Endothelial cell of umbilical vein (primary cell): ENCODE data around the gene GAL3ST2. TPM values are rescaled to one million over a fixed set of nuclear protein-coding genes. Genes with fewer than 3 reads are reported as not detected.
"Not testable (repeated sequence)": the region's sequence is repeated elsewhere in the genome, so short reads cannot be mapped to it uniquely, and the experiment has no call there.

Experiments
- BruUV-seq: library from RNA; stranded (reverse); fragments of 400-500 nt; replicated peaks from 2 replicates; lab custom pipeline; 2021; lab: Mats Ljungman, UMichigan
- CTCF ChIA-PET: fragments of 300-600, 350-600 bp; sonication (Branson Sonifier 250); formaldehyde crosslinking; loops from one replicate; lab custom pipeline; 2021; ENCODE audit warnings: antibody characterized with exemption, inconsistent platforms; lab: Charles Lee
- POLR2A ChIA-PET: fragments of 300-600, 350-600 bp; sonication (Branson Sonifier 250); formaldehyde crosslinking; loops from one replicate; lab custom pipeline; 2021; ENCODE audit warnings: antibody characterized with exemption, inconsistent platforms; lab: Charles Lee
- DNase-seq: peaks from one replicate; pipeline ENCODE4 v3.0.0-alpha.2; 2011; ENCODE audit warnings: low read depth, low spot score
- FAIRE-seq: peaks from 2 replicates; lab custom pipeline; 2011; peaks lifted over from hg19 to GRCh38; lab: Jason Lieb, UNC
- H2AFZ ChIP-seq: 2 replicates; pipeline ENCODE4 v1.6.0; 2012; ENCODE audit warnings: low read depth, low read length, control low read depth, inconsistent platforms
- H3K27ac ChIP-seq: 2 replicates; pipeline ENCODE4 v1.5.1; 2011; ENCODE audit warnings: low read depth, mild to moderate bottlenecking, control low read depth, low read length, moderate library complexity; ENCODE audit not compliant: insufficient read depth
- H3K27me3 ChIP-seq, 2 experiments: 2 replicates each; pipeline versions ENCODE4 v1.6.0 to v1.6.1; 2011; ENCODE audit warnings: low read length in 2 of 2, mixed read lengths in 1 of 2; ENCODE audit not compliant: control insufficient read depth in 2 of 2, insufficient read depth in 2 of 2
- H3K36me3 ChIP-seq, 2 experiments: 2 replicates in 1 of 2; 3 replicates in 1 of 2; pipeline ENCODE4 v1.5.1; 2011; ENCODE audit warnings: low read length in 2 of 2, mild to moderate bottlenecking in 1 of 2, moderate library complexity in 1 of 2; ENCODE audit not compliant: control insufficient read depth in 2 of 2, insufficient read depth in 2 of 2; ENCODE audit errors: extremely low read depth in 1 of 2
- H3K4me1 ChIP-seq: 3 replicates; pipeline ENCODE4 v1.5.1; 2011; ENCODE audit warnings: mild to moderate bottlenecking, low read length; ENCODE audit not compliant: control insufficient read depth, insufficient read depth; ENCODE audit errors: extremely low read depth
- H3K4me2 ChIP-seq: 2 replicates; pipeline ENCODE4 v1.6.1; 2011; ENCODE audit warnings: low read length, control low read depth, mixed read lengths; ENCODE audit not compliant: insufficient read depth
- H3K4me3 ChIP-seq, 3 experiments: fragments of 200-600 bp in 1 of 3; sonication (generic), shearing (Covaris generic) in 1 of 3; replicated peaks in 1 of 3; 2 replicates each; pipeline ENCODE4 v1.5.1; 2011 to 2016; ENCODE audit warnings: control low read depth in 3 of 3, low read length in 3 of 3, mild to moderate bottlenecking in 2 of 3, inconsistent platforms in 1 of 3, low read depth in 1 of 3, moderate library complexity in 1 of 3; ENCODE audit not compliant: insufficient read depth in 1 of 3
- H3K79me2 ChIP-seq: 2 replicates; pipeline ENCODE4 v1.6.0; 2012; ENCODE audit warnings: low read length, inconsistent platforms; ENCODE audit not compliant: control insufficient read depth, insufficient read depth
- H3K9ac ChIP-seq: replicated peaks from 2 replicates; pipeline ENCODE3; 2011; ENCODE audit warnings: low read length, control low read depth; ENCODE audit not compliant: insufficient read depth; ENCODE audit errors: extremely low read depth
- H3K9me1 ChIP-seq: replicated peaks from 3 replicates; pipeline ENCODE4 v1.6.0; 2011; ENCODE audit warnings: mild to moderate bottlenecking, low read length; ENCODE audit not compliant: control insufficient read depth, insufficient read depth; ENCODE audit errors: extremely low read depth
- H3K9me3 ChIP-seq: replicated peaks from 2 replicates; pipeline ENCODE4 v1.5.1; 2012; ENCODE audit warnings: low read length, inconsistent platforms; ENCODE audit not compliant: control insufficient read depth, insufficient read depth
- H4K20me1 ChIP-seq: replicated peaks from 2 replicates; pipeline ENCODE3; 2011; ENCODE audit warnings: mild to moderate bottlenecking, low read length; ENCODE audit not compliant: control insufficient read depth, insufficient read depth; ENCODE audit errors: extremely low read depth
- EZH2 ChIP-seq: IDR thresholded peaks from 2 replicates; pipeline ENCODE4 v1.6.1; 2012; ENCODE audit warnings: borderline replicate concordance, low read depth, mild to moderate bottlenecking, moderate library complexity, low read length, inconsistent platforms; ENCODE audit not compliant: severe bottlenecking
- FOS ChIP-seq: IDR thresholded peaks from 2 replicates; pipeline ENCODE4 v1.6.1; 2011; ENCODE audit warnings: mild to moderate bottlenecking, low read length, moderate library complexity, borderline replicate concordance; ENCODE audit not compliant: insufficient read depth
- GATA2 ChIP-seq: IDR thresholded peaks from 2 replicates; pipeline ENCODE4 v1.7.0; 2011; ENCODE audit warnings: low read depth, mild to moderate bottlenecking, moderate library complexity, mixed read lengths, low read length; ENCODE audit not compliant: insufficient read length, insufficient read depth
- JUN ChIP-seq: IDR thresholded peaks from 2 replicates; pipeline ENCODE4 v1.6.1; 2011; ENCODE audit warnings: borderline replicate concordance, low read depth; ENCODE audit not compliant: insufficient read length, insufficient read depth
- MYC ChIP-seq: IDR thresholded peaks from one replicate; pipeline ENCODE4 v1.6.1; 2011; ENCODE audit warnings: mild to moderate bottlenecking, low read depth, low read length
- POLR2A ChIP-seq: IDR thresholded peaks from 2 replicates; pipeline ENCODE4 v1.6.1; 2012; ENCODE audit warnings: low read depth, mild to moderate bottlenecking, control low read depth, low read length
- POLR2AphosphoS5 ChIP-seq: IDR thresholded peaks from 2 replicates; pipeline ENCODE4 v1.6.1; 2012; ENCODE audit warnings: low read depth, mild to moderate bottlenecking, control low read depth, low read length, moderate library complexity; ENCODE audit not compliant: insufficient read depth
- dilution Hi-C: fragments of 300-500 bp; cut with MboI; formaldehyde crosslinking; loops from one replicate; pipeline ENCODE4 v1.15.0; 2019; ENCODE audit warnings: low sequenced_read_pairs; ENCODE audit not compliant: extremely low pct_ligation_motif_present
- intact Hi-C: fragments of 100-400 bp; cut with micrococcal nuclease; formaldehyde crosslinking; loops from one replicate; pipeline ENCODE4 v1.10.0; 2022
- polyA plus RNA-seq, 4 experiments: library from polyadenylated mRNA; depleted of rRNA in 3 of 4; stranded (reverse) in 3 of 4; unstranded in 1 of 4; fragments of >200 nt; gene quantifications; 2 replicates each; pipeline versions ENCODE4 v1.2.1 to v1.2.3, GENCODE V29; 2011 to 2012; ENCODE audit warnings: missing spikeins in 1 of 4
- total RNA-seq: library from RNA; stranded (reverse); gene quantifications from 2 replicates; pipeline ENCODE4 v1.2.3, GENCODE V29; 2021
- TF ChIP-seq, protein P1 (sequence below), 2 donors: IDR thresholded peaks; 1 replicate in 1 of 2; 2 replicates in 1 of 2; pipeline ENCODE4 v1.5.1; 2011; ENCODE audit warnings: low read length in 2 of 2, mild to moderate bottlenecking in 2 of 2, moderate library complexity in 2 of 2, control low read depth in 1 of 2, inconsistent platforms in 1 of 2, low read depth in 1 of 2; ENCODE audit not compliant: insufficient read depth in 1 of 2; ENCODE audit errors: extremely low read depth in 1 of 2
- TF ChIP-seq, protein P2 (sequence below): IDR thresholded peaks from 2 replicates; pipeline ENCODE4 v1.6.1; 2011; ENCODE audit not compliant: insufficient read depth, insufficient read length

Gene GAL3ST2
- total and polyA plus RNA-seq, 2 donors (not counting 3 experiments of a cell fraction or from before 2014, with no cell fraction given): not detected

DNA sequence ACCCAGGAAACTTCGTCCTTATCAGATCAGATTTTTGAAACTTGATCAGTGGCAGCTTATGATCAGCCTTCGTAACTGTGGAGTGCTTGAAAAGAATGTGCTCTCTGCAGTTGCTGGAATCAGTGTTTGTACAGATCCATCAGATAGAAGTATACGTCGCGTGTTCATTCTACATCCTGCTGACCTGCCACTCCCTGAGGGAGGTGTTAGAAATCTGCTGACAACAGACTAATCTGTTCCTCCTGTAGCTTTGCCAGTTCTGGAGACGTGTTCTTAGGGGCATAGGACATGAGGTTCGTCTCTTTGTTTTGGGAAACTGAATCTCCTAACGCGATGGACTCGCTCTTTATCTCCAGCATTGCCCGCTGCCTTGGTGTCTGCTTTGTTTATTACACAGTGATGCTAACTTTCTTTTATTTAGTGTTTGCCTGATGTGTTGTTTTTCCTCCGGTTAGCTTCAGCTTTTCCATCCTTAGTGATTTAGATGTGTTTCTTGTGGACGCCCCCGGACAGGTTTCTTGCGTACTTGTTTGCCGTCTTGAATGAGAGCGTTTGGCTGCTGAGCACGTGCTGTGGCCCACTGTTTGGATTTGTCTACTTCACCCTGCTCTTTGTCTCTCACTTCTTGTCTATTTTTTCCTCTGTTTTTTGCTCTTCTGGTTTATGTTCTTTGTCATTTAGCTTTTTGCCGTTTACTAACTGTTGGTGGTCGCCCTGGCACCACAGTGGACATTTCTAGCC is 17.4 kb upstream of the GAL3ST2 start:
- Histone ChIP-seq H3K27me3 (no peaks in the 10 kb centered on the region), H3K4me3 (no peak overlapping the region), H3K79me2 (no peaks in the 10 kb centered on the region), H3K4me1 (no peaks in the 10 kb centered on the region), H3K9ac (no peak overlapping the region), H3K27ac (no peak overlapping the region), H3K4me2 (no peak overlapping the region), H3K9me3 (no peaks in the 10 kb centered on the region), H4K20me1 (no peaks in the 10 kb centered on the region), H3K9me1 (no peaks in the 10 kb centered on the region), H2AFZ (no peak overlapping the region), H3K36me3 (peaks cover 0 to 6% of the 10 kb centered on the region in 2 experiments)
- TF ChIP-seq GATA2 (no peak), MYC (no peak), POLR2A (no peak), EZH2 (no peak), FOS (no peak), POLR2AphosphoS5 (no peak), JUN (no peak)
- TF ChIP-seq, protein P1, sequence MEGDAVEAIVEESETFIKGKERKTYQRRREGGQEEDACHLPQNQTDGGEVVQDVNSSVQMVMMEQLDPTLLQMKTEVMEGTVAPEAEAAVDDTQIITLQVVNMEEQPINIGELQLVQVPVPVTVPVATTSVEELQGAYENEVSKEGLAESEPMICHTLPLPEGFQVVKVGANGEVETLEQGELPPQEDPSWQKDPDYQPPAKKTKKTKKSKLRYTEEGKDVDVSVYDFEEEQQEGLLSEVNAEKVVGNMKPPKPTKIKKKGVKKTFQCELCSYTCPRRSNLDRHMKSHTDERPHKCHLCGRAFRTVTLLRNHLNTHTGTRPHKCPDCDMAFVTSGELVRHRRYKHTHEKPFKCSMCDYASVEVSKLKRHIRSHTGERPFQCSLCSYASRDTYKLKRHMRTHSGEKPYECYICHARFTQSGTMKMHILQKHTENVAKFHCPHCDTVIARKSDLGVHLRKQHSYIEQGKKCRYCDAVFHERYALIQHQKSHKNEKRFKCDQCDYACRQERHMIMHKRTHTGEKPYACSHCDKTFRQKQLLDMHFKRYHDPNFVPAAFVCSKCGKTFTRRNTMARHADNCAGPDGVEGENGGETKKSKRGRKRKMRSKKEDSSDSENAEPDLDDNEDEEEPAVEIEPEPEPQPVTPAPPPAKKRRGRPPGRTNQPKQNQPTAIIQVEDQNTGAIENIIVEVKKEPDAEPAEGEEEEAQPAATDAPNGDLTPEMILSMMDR (IDR thresholded peaks at IDR 0.05; ENCODE audit: extremely low read depth in 1 of 2, insufficient read depth in 1 of 2, low read depth in 1 of 2, low read length in 2 of 2): no peak
- TF ChIP-seq, protein P2, sequence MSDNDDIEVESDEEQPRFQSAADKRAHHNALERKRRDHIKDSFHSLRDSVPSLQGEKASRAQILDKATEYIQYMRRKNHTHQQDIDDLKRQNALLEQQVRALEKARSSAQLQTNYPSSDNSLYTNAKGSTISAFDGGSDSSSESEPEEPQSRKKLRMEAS: no peak
- FAIRE-seq (no peak), DNase-seq (no peak)
- dilution Hi-C loops (no loop called here), intact Hi-C loops (no loop called here)
- no TSS peak for BruUV-seq
- CTCF ChIA-PET: no interaction called here
- POLR2A ChIA-PET: no interaction called here

DNA sequence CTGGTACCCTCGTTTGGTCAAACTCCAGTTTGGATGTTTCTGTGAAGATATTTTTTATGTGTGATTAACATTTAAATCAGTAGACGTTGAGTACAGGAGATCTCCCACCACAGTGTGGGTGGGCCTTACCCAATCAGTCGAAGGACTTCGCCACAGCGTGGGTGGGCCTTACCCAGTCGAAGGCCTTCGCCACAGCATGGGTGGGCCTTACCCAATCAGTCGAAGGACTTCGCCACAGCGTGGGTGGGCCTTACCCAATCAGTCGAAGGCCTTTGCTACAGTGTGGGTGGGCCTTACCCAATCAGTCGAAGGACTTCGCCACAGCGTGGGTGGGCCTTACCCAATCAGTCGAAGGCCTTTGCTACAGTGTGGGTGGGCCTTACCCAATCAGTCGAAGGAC is 16.7 kb upstream of the GAL3ST2 start:
- H2AFZ ChIP-seq, H3K79me2 ChIP-seq, H3K36me3 ChIP-seq, DNase-seq, H3K4me2 ChIP-seq, dilution Hi-C loops, H4K20me1 ChIP-seq, BruUV-seq, H3K9me1 ChIP-seq, H3K27me3 ChIP-seq, H3K9me3 ChIP-seq, H3K27ac ChIP-seq, H3K4me3 ChIP-seq, H3K4me1 ChIP-seq, POLR2A ChIA-PET, FAIRE-seq, CTCF ChIA-PET, intact Hi-C loops, H3K9ac ChIP-seq: not testable (repeated sequence)
